HepG2 (cell line): ENCODE data around the gene SFTA2. TPM values are rescaled to one million over a fixed set of nuclear protein-coding genes. Genes with fewer than 3 reads are reported as not detected.

Experiments
- ARID4A ChIP-seq: sonication (generic); formaldehyde crosslinking; IDR thresholded peaks from 2 replicates; pipeline ENCODE4 v1.5.0; 2020; ENCODE audit warnings: mild to moderate bottlenecking, missing genetic modification reagents, borderline replicate concordance
- EP300 ChIP-seq, 3 experiments: sonication (generic) in 1 of 3; formaldehyde crosslinking in 1 of 3; IDR thresholded peaks; 2 replicates each; pipeline versions ENCODE4 v1.5.1 to v1.6.1; 2011 to 2020; ENCODE audit warnings: low read depth in 2 of 3, low read length in 2 of 3, borderline replicate concordance in 1 of 3, improper control_type of control experiment in 1 of 3, mild to moderate bottlenecking in 1 of 3, missing genetic modification reagents in 1 of 3, moderate library complexity in 1 of 3
- NAIF1 ChIP-seq: sonication (generic); formaldehyde crosslinking; IDR thresholded peaks from 2 replicates; pipeline ENCODE4 v1.5.0; 2020; ENCODE audit warnings: mild to moderate bottlenecking, missing genetic modification reagents, borderline replicate concordance
- NFE2L1 ChIP-seq: sonication (generic); formaldehyde crosslinking; IDR thresholded peaks from 2 replicates; pipeline ENCODE4 v1.4.0; 2020; ENCODE audit warnings: missing genetic modification reagents, mild to moderate bottlenecking, borderline replicate concordance
- NR0B2 ChIP-seq: sonication (generic); formaldehyde crosslinking; IDR thresholded peaks from 2 replicates; pipeline ENCODE4 v1.4.0; 2020; ENCODE audit warnings: mild to moderate bottlenecking, missing genetic modification reagents
- POLR2A ChIP-seq, 2 experiments: IDR thresholded peaks; 2 replicates each; pipeline ENCODE4 v1.6.1; 2011; ENCODE audit warnings: low read depth in 2 of 2, low read length in 2 of 2, mild to moderate bottlenecking in 1 of 2, moderate library complexity in 1 of 2; ENCODE audit not compliant: insufficient read depth in 1 of 2
- SNAPC5 ChIP-seq: sonication (generic); formaldehyde crosslinking; IDR thresholded peaks from 2 replicates; pipeline ENCODE4 v1.8.1; 2023; ENCODE audit warnings: mild to moderate bottlenecking, missing genetic modification reagents, borderline replicate concordance
- TCF12 ChIP-seq, 2 experiments: fragments of 450-650 bp in 1 of 2; sonication (generic) in 1 of 2; formaldehyde crosslinking in 1 of 2; IDR thresholded peaks; 2 replicates each; pipeline versions ENCODE4 v1.6.1 to v1.8.0; 2017 to 2022; ENCODE audit warnings: antibody characterized with exemption in 1 of 2, mild to moderate bottlenecking in 1 of 2, missing genetic modification reagents in 1 of 2, moderate library complexity in 1 of 2
- TSC22D2 ChIP-seq: sonication (generic); formaldehyde crosslinking; IDR thresholded peaks from 2 replicates; pipeline ENCODE4 v1.5.1; 2020; ENCODE audit warnings: missing genetic modification reagents, mild to moderate bottlenecking, borderline replicate concordance
- ZC3H4 ChIP-seq: sonication (generic); formaldehyde crosslinking; IDR thresholded peaks from 2 replicates; pipeline ENCODE4 v1.4.0; 2020; ENCODE audit warnings: missing genetic modification reagents, borderline replicate concordance
- ZNF143 ChIP-seq: sonication (generic); formaldehyde crosslinking; IDR thresholded peaks from 2 replicates; pipeline ENCODE4 v1.4.0; 2020; ENCODE audit warnings: missing genetic modification reagents
- ZNF253 ChIP-seq: sonication (generic); formaldehyde crosslinking; IDR thresholded peaks from 2 replicates; pipeline ENCODE4 v1.8.0; 2022; ENCODE audit warnings: mild to moderate bottlenecking, missing genetic modification reagents, borderline replicate concordance
- ZNF333 ChIP-seq: sonication (generic); formaldehyde crosslinking; IDR thresholded peaks from 2 replicates; pipeline ENCODE4 v1.4.0; 2020; ENCODE audit warnings: mild to moderate bottlenecking, missing genetic modification reagents, borderline replicate concordance
- ZNF367 ChIP-seq: sonication (generic); formaldehyde crosslinking; IDR thresholded peaks from 2 replicates; pipeline ENCODE4 v1.4.0; 2020; ENCODE audit warnings: missing genetic modification reagents, borderline replicate concordance
- ZNF605 ChIP-seq: sonication (generic); formaldehyde crosslinking; IDR thresholded peaks from 2 replicates; pipeline ENCODE4 v1.8.0; 2022; ENCODE audit warnings: mild to moderate bottlenecking, missing genetic modification reagents
- ZSCAN25 ChIP-seq: sonication (generic); formaldehyde crosslinking; IDR thresholded peaks from 2 replicates; pipeline ENCODE4 v1.8.0; 2022; ENCODE audit warnings: mild to moderate bottlenecking, missing genetic modification reagents
- polyA plus RNA-seq, 8 experiments: library from polyadenylated mRNA; depleted of rRNA in 3 of 8; stranded (reverse) in 7 of 8; unstranded in 1 of 8; fragments of >200 nt; fragmentation: Illumina TruSeq in 4 of 8; extraction: Trizol in 4 of 8; gene quantifications; 2 replicates each; pipeline versions ENCODE4 v1.2.1 to v1.2.3, GENCODE V29; 2011 to 2016; ENCODE audit warnings: low read depth in 4 of 8, missing spikeins in 1 of 8, mixed read lengths in 1 of 8; ENCODE audit not compliant: insufficient read depth in 1 of 8
- total RNA-seq, 5 experiments: library from RNA; depleted of rRNA; stranded (reverse); fragments of >200 nt; fragmentation: Illumina TruSeq; extraction: Trizol; gene quantifications; 2 replicates each; pipeline ENCODE4 v1.2.3, GENCODE V29; 2016; ENCODE audit warnings: low read depth in 1 of 5
- TF ChIP-seq, protein P1 (sequence below): sonication (generic); formaldehyde crosslinking; IDR thresholded peaks from 2 replicates; pipeline ENCODE4 v1.8.0; 2022; ENCODE audit warnings: mild to moderate bottlenecking, missing genetic modification reagents, borderline replicate concordance
- TF ChIP-seq, protein P2 (sequence below): IDR thresholded peaks from 2 replicates; pipeline ENCODE4 v1.6.1; 2016; ENCODE audit warnings: control low read depth

The SFTA2 gene
- total and polyA plus RNA-seq, 2 of the 13 experiments (the other 11 are each of a cell fraction or from before 2014, with no cell fraction given), result not detected

DNA sequence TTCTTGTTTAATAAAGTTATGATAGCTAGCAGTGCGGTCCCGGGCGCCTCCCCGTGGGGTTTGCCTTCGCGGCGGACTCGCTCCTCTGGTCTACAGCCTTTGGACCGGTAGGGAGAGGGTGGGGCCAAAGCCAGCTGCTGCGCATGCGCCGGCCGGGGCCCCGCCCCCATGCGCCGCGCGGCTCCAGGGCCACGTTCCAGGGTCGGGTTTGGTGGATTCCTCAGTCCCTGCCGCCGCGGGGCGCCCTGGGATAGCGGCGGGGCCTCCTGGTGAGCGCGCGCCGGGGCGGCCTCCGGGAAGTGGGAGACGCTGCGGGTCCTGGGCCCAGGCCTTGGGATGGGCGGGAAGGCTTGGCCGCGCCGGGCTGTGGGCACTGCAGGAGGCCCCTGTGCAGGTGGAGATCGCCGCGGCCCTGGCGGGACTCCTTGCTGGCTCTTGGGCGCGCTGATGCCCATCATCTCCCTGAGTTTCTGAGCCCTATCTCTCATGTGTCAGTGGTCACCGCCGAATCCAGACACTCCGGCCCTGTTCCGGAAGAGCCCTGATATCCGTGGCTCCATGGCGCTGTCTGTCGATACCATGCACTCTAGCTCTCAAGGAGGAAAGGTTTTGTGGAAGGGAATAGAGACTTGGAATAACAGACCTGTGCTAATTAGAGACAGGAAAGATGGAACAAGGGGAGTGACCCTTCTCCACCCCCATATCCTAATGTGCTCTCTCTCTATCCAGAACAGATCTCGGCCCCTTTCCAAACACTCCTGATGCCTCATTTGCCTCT, 17.7 kb downstream of the SFTA2 start, which contains the start of gene VARS2 (continued):
- TF ChIP-seq ARID4A (CRISPR knock-in tag) (peak; percentile 93), NAIF1 (CRISPR knock-in tag) (0 out of 2 replicates have a peak, but pooled peaks have one; percentile 46), ZNF143 (CRISPR knock-in tag) (peak; percentile 86), TCF12 (IDR thresholded peaks at IDR 0.05) (no peak), TCF12 (CRISPR knock-in tag; IDR thresholded peaks at IDR 0.05) (peak; percentile 96), ZNF253 (no peak; the same call in 1 of the 2 replicates), ZNF367 (CRISPR knock-in tag) (no peak; the same call in 1 of the 2 replicates), ZNF605 (CRISPR knock-in tag) (peak; percentile 84; the same call in 1 of the 2 replicates), NR0B2 (CRISPR knock-in tag) (peak; percentile 96), NFE2L1 (peak; percentile 6; the same call in 1 of the 2 replicates), ZC3H4 (CRISPR knock-in tag) (peak; percentile 0; the same call in 1 of the 2 replicates), ZNF333 (CRISPR knock-in tag) (peak; percentile 99), TSC22D2 (CRISPR knock-in tag) (peak; percentile 98), POLR2A (IDR thresholded peaks at IDR 0.05; ENCODE audit: insufficient read depth in 1 of 2, low read depth in 2 of 2, low read length in 2 of 2) (peak; percentile 85 to 89), EP300 (IDR thresholded peaks at IDR 0.05; ENCODE audit: low read depth in 2 of 2, low read length in 2 of 2) (peak in 1 of 2 experiments; percentile 35; a peak in 1 of 4 replicates), EP300 (CRISPR knock-in tag; IDR thresholded peaks at IDR 0.05; ENCODE audit: borderline replicate concordance) (peak; percentile 59; the same call in 1 of the 2 replicates), ZSCAN25 (peak; percentile 79), SNAPC5 (no peak; the same call in 1 of the 2 replicates)
- TF ChIP-seq, protein P1, sequence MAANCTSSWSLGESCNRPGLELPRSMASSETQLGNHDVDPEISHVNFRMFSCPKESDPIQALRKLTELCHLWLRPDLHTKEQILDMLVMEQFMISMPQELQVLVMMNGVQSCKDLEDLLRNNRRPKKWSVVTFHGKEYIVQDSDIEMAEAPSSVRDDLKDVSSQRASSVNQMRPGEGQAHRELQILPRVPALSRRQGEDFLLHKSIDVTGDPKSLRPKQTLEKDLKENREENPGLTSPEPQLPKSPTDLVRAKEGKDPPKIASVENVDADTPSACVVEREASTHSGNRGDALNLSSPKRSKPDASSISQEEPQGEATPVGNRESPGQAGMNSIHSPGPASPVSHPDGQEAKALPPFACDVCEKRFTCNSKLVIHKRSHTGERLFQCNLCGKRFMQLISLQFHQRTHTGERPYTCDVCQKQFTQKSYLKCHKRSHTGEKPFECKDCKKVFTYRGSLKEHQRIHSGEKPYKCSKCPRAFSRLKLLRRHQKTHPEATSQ (CRISPR knock-in tag), result peak; percentile 77; the same call in 1 of the 2 replicates
- TF ChIP-seq, protein P2, sequence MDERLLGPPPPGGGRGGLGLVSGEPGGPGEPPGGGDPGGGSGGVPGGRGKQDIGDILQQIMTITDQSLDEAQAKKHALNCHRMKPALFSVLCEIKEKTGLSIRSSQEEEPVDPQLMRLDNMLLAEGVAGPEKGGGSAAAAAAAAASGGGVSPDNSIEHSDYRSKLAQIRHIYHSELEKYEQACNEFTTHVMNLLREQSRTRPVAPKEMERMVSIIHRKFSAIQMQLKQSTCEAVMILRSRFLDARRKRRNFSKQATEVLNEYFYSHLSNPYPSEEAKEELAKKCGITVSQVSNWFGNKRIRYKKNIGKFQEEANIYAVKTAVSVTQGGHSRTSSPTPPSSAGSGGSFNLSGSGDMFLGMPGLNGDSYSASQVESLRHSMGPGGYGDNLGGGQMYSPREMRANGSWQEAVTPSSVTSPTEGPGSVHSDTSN (CRISPR knock-in tag), result no peak
